ENCODE measurements around the gene HHEX. TPM values are rescaled to one million over a fixed set of nuclear protein-coding genes. Genes with fewer than 3 reads are reported as not detected.

The HHEX gene
- total RNA-seq, 1 experiment from 2014 or later, result 0.19 TPM

GRCh38 chr10:92742331-92743228 is 52.8 kb downstream of the HHEX start:
- DNase-seq (ENCODE audit: unreplicated experiment), result no peak
- no peaks in the 10 kb centered on the region for H3K4me1 Mint-ChIP-seq (ENCODE audit: insufficient read depth, unreplicated experiment)
- no TSS peak for BruUV-seq (replicated peaks)
- ChIA-PET POLR2A (no interaction called here), CTCF (interaction anchor here (0.6 kb wide), 1 partner anchor 198 kb away, joined by 3 read pairs; no protein-coding TSS in a partner anchor)
- no peaks in the 10 kb centered on the region for H3K9me3 Mint-ChIP-seq (ENCODE audit: unreplicated experiment)
- no peak overlapping the region for H3K4me3 Mint-ChIP-seq (ENCODE audit: unreplicated experiment)
- H3K27me3 Mint-ChIP-seq (ENCODE audit: insufficient read depth, unreplicated experiment), result peaks cover 30% of the 10 kb centered on the region
- no peak overlapping the region for H3K27ac Mint-ChIP-seq (ENCODE audit: low read depth, unreplicated experiment)
- no peak for TF ChIP-seq CTCF (IDR thresholded peaks at IDR 0.05; ENCODE audit: unreplicated experiment)
- no peaks in the 10 kb centered on the region for H3K36me3 Mint-ChIP-seq (ENCODE audit: insufficient read depth, unreplicated experiment)
- intact Hi-C loops (cut with micrococcal nuclease), result no loop called here

Other genes with a start within 250 kb of the HHEX start
- gene IDE, start 115.9 kb upstream of the HHEX start, total RNA-seq (2022), result 54.6 and 66.4 TPM in 2 replicates
- 21.3 and 27.3 TPM in 2 replicates for gene KIF11, start 96.8 kb upstream of the HHEX start, total RNA-seq (2022)
- 5.9 and 6.6 TPM in 2 replicates for gene EXOC6, start 158.6 kb downstream of the HHEX start, total RNA-seq (2022)